Activated B cell treated with CpG ODN at 0.5 μM for 24 hours (primary cell): Measurements from ENCODE around the gene MTERF4. TPM values are rescaled to one million over a fixed set of nuclear protein-coding genes. Genes with fewer than 3 reads are reported as not detected.

Source experiments
- ATAC-seq: fragments of 200-7000 bp; cut with Tn5 transposase; one replicate; pipeline ENCODE4 v1.10.0; 2021; ENCODE audit warnings: low read depth, mild to moderate bottlenecking, moderate library complexity
- CTCF ChIA-PET: fragments of 350-600 bp; sonication (Branson Sonifier 250); formaldehyde crosslinking; loops from one replicate; lab custom pipeline; 2021; ENCODE audit warnings: antibody characterized with exemption; lab: Charles Lee
- POLR2A ChIA-PET: fragments of 350-600 bp; sonication (Branson Sonifier 250); formaldehyde crosslinking; loops from one replicate; lab custom pipeline; 2021; ENCODE audit warnings: antibody characterized with exemption; lab: Charles Lee
- DNase-seq: peaks from one replicate; pipeline ENCODE4 v3.0.0; 2022
- H3K27ac Mint-ChIP-seq: one replicate; pipeline ENCODE4 v1.8.0; 2020; ENCODE audit warnings: mixed read lengths
- H3K27me3 Mint-ChIP-seq: one replicate; pipeline ENCODE4 v1.8.0; 2021; ENCODE audit warnings: mixed read lengths
- H3K36me3 Mint-ChIP-seq: one replicate; pipeline ENCODE4 v1.8.0; 2021; ENCODE audit warnings: low read depth, mixed read lengths
- H3K4me1 Mint-ChIP-seq: one replicate; pipeline ENCODE4 v1.8.0; 2021; ENCODE audit warnings: mixed read lengths
- H3K4me3 Mint-ChIP-seq: one replicate; pipeline ENCODE4 v1.8.0; 2020; ENCODE audit warnings: mild to moderate bottlenecking, mixed read lengths
- H3K9me3 Mint-ChIP-seq: one replicate; pipeline ENCODE4 v1.8.0; 2020; ENCODE audit warnings: mixed read lengths
- CTCF ChIP-seq: fragments of 200-600 bp; IDR thresholded peaks from one replicate; pipeline ENCODE4 v1.8.0; 2022; ENCODE audit warnings: antibody characterized with exemption, mild to moderate bottlenecking
- intact Hi-C: fragments of 100-400 bp; cut with micrococcal nuclease; formaldehyde crosslinking; loops from one replicate; pipeline ENCODE4 v1.15.1; 2024
- total RNA-seq: library from RNA; stranded (reverse); gene quantifications from 2 replicates; pipeline ENCODE4 v1.2.3, GENCODE V29; 2022

Gene MTERF4
- total RNA-seq, 1 donor from 2014 or later, result 122 TPM

DNA sequence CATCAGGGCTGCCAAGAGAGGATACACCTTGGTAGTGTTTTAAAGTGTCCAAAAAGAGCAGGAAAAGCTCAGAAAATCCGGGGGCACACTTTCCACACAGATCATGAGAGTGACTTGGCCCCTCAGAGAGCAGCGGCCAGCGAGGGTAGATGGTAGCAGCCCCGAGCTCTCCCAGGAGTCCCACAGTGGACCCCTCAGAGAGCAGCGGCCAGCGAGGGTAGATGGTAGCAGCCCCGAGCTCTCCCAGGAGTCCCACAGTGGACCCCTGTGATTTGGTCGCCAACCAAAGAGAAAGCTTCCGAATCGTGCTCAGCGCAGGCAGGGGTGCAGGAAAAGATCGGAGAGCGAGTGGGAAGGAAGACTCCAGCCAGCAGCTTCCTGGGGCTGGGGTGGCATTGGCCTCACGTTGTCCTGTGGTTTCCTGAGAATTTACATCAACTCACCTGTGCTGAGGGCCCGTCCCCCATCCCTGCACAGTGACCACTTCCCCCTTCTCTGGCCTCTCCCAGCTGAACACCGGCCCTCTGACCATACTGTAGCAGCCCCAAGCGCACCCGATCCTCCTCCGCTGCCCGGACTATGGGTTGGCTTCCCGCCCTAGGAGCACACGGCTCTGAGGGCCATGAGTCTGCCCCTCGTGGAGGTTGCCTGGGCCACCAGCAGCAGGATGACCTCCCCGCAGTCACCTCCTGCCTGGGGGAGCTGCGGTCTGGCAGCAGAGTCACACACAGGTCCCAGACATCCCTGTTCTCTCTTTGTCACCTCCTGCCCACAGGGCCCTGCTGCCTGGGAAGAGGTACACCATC, 33.7 kb downstream of the MTERF4 start:
- DNase-seq (no peak), ATAC-seq (no peak)
- Mint-ChIP-seq H3K36me3 (peaks cover 11% of the 10 kb centered on the region), H3K27ac (no peak overlapping the region), H3K4me1 (peaks cover 2% of the 10 kb centered on the region), H3K4me3 (no peak overlapping the region), H3K9me3 (no peaks in the 10 kb centered on the region), H3K27me3 (peaks cover 2% of the 10 kb centered on the region)
- POLR2A ChIA-PET, result no interaction called here
- TF ChIP-seq CTCF, result no peak
- CTCF ChIA-PET, result no interaction called here
- intact Hi-C loops, result no loop called here

DNA sequence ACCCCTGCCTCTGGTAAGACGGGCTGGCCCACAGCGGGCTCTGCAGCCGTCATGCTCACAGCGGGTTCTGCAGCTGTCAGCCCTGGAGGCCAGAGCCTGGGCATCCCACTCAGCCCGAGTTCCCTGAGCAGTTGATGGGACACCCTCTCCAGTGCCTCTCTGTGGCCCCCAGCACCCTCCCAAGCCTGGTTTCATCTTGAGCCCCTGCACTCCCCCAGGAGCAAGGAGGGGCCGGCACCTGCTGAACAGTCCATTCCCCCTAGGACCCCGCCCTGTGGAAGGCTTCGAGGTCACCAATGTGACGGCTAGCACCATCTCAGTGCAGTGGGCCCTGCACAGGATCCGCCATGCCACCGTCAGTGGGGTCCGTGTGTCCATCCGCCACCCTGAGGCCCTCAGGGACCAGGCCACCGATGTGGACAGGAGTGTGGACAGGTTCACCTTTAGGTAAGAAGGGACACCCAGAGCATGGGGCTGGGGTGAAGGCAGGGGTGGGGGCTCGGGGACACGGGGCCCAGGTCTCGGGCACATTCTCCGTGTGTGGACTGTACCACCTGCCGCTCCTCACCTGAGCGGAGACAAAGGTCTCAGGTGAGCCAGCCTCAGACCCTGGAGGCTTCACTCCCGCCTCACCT, 34.5 kb downstream of the MTERF4 start:
- no peak for DNase-seq
- ATAC-seq, result no peak
- H3K27me3 Mint-ChIP-seq, result peaks cover 2% of the 10 kb centered on the region
- no peaks in the 10 kb centered on the region for H3K9me3 Mint-ChIP-seq
- no peak overlapping the region for H3K4me3 Mint-ChIP-seq
- ChIA-PET POLR2A (no interaction called here), CTCF (no interaction called here)
- no peak overlapping the region for H3K27ac Mint-ChIP-seq
- peaks cover 2% of the 10 kb centered on the region for H3K4me1 Mint-ChIP-seq
- no peak for TF ChIP-seq CTCF
- H3K36me3 Mint-ChIP-seq, result peaks cover 10% of the 10 kb centered on the region
- intact Hi-C loops, result no loop called here

DNA sequence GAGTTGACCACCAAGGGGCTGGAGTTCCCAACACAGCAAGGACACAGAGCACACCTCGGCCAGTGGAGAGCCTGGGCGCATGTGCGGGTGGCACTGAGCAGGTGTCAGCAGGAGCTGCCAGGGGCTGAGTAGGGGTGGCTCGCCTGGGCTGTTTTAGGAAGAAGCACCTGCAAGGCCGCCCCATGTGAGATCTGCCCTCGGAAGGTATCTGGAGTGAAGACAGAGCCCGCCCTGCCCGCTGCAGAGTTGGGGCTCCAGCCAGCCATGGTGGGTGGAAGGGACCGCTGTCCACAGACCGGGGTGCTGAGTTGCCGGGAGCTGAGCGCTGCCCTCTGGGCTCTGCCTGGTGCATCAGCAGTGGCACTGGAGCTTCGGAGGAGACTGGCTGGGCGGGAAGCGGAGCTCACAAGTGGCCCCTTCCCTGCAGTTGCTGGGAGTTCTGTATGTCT, 35.2 kb downstream of the MTERF4 start:
- Mint-ChIP-seq H3K9me3 (no peaks in the 10 kb centered on the region), H3K27ac (no peak overlapping the region), H3K27me3 (peaks cover 2% of the 10 kb centered on the region), H3K36me3 (peaks cover 6% of the 10 kb centered on the region), H3K4me3 (no peak overlapping the region), H3K4me1 (peaks cover 2% of the 10 kb centered on the region)
- no peak for ATAC-seq
- TF ChIP-seq CTCF, result no peak
- ChIA-PET POLR2A (no interaction called here), CTCF (no interaction called here)
- DNase-seq, result no peak
- intact Hi-C loops, result no loop called here

- ATAC-seq (no peak), DNase-seq (no peak)
- Mint-ChIP-seq H3K4me1 (peaks cover 2% of the 10 kb centered on the region), H3K36me3 (peaks cover 6% of the 10 kb centered on the region), H3K27me3 (peaks cover 2% of the 10 kb centered on the region), H3K9me3 (no peaks in the 10 kb centered on the region), H3K27ac (peak overlapping the region; percentile 35), H3K4me3 (no peak overlapping the region)
- no peak for TF ChIP-seq CTCF
- intact Hi-C loops, result no loop called here
- ChIA-PET CTCF (no interaction called here), POLR2A (no interaction called here)
Measured at GRCh38 chr2:241066171-241066892, 35.8 kb downstream of the MTERF4 start.

GRCh38 chr2:241065355-241065803, 36.7 kb downstream of the MTERF4 start:
- Mint-ChIP-seq H3K27ac (no peak overlapping the region), H3K4me3 (no peak overlapping the region), H3K36me3 (peaks cover 6% of the 10 kb centered on the region), H3K27me3 (peaks cover 3% of the 10 kb centered on the region), H3K9me3 (no peaks in the 10 kb centered on the region), H3K4me1 (peaks cover 2% of the 10 kb centered on the region)
- intact Hi-C loops, result loop anchor here (2.0 kb wide), 1 partner anchor 25 kb away; no protein-coding TSS in a partner anchor
- ChIA-PET POLR2A (no interaction called here), CTCF (no interaction called here)
- no peak for TF ChIP-seq CTCF
- DNase-seq, result no peak
- ATAC-seq, result no peak
